ENCODE measurements around the gene AP3D1. TPM values are rescaled to one million over a fixed set of nuclear protein-coding genes. Genes with fewer than 3 reads are reported as not detected.
A peak's percentile ranks its signal among the peaks of the same experiment; 100 is the strongest.

Gene AP3D1
- total and polyA plus RNA-seq, 9 of the 15 experiments (the other 6 are each of a cell fraction or from before 2014, with no cell fraction given): 1.2 to 86.1 (median 35.9) TPM

DNA sequence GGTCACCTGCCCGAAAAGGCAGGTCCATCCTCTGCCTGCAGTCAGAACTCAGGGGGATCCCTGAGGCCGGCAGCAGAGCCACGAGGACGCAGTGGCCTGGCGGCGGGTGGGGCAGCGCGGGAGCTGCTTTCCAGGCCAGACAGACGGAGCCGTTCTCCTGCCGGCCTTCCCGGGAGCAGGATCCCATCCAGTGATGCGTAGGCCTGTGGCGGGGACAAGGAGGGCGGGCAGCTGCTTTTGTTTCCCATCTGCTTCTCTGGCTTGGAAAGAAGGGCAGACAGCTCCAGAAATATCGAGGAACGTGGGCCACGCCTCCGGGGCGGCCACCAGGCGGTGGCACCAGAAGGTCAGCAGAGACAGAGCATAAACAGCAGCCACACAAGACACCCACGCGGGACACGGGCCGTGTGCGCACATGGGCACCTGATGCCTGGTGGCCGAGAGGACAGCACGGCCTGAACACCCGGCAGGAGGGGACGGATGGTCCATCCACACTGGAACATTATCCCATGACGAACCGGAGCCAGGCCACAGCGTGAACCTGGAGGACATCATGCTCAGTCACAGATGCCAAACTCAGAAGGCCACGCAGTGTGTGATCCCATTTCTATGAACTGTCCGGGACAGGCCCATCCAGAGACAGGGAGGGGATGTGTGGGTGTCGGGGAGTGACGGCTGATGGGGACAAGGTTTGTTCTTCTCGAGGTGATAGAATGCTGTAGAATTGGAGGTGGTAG, 86.4 kb downstream of the AP3D1 start:
- 87% methylated on average over 27 of the region's 38 CpGs for WGBS (ENCODE audit: insufficient coverage, low coverage, missing lambda C conversion rate)
- in situ Hi-C loops (cut with MboI): loop anchor here (5.0 kb wide), 1 partner anchor 43 kb away; no protein-coding TSS in a partner anchor
- no peaks in the 10 kb centered on the region for H3K27me3 ChIP-seq (ENCODE audit: control insufficient read depth in 2 of 2, insufficient read depth in 2 of 2, low read length in 2 of 2)
- no peaks in the 10 kb centered on the region for H3K9me1 ChIP-seq (ENCODE audit: control insufficient read depth, insufficient read depth, low read length)
- H3K4me1 ChIP-seq (replicated peaks in 1 of 2; ENCODE audit: control insufficient read depth in 2 of 2, insufficient read depth in 2 of 2, low read length in 2 of 2): peaks cover 15 to 54% of the 10 kb centered on the region in 2 experiments
- ATAC-seq: no peak
- H3K79me2 ChIP-seq (ENCODE audit: control insufficient read depth, insufficient read depth, low read length): peaks cover 9% of the 10 kb centered on the region; the same call in 2 of the 3 replicates
- BruUV-seq (replicated peaks): no TSS peak
- no peaks in the 10 kb centered on the region for H4K20me1 ChIP-seq (replicated peaks; ENCODE audit: control insufficient read depth, insufficient read depth, low read length)
- H2AFZ ChIP-seq (ENCODE audit: low read depth, low read length): peak overlapping the region; percentile 41; the same call in 1 of the 2 replicates
- CTCF ChIA-PET (ENCODE audit: low intra/inter-chr PET ratio): no interaction called here
- H3K27ac ChIP-seq (ENCODE audit: extremely low read depth, low read depth, low read length): no peak overlapping the region
- intact Hi-C loops (cut with micrococcal nuclease): loop anchor here (5.0 kb wide), 1 partner anchor 138 kb away; no protein-coding TSS in a partner anchor
- H3K4me2 ChIP-seq (ENCODE audit: insufficient read depth, low read length): no peak overlapping the region
- H3K4me3 ChIP-seq: no peak overlapping the region
- no peak for FAIRE-seq
- no peaks in the 10 kb centered on the region for H3K9me3 ChIP-seq (replicated peaks; ENCODE audit: control insufficient read depth, insufficient read depth, low read depth, low read length)
- peak overlapping the region in 1 of 2 experiments; percentile 81; a peak in 2 of 4 replicates for H3K9ac ChIP-seq (ENCODE audit: insufficient read depth in 1 of 2, low read depth in 2 of 2, low read length in 2 of 2)
- no peak for DNase-seq (ENCODE audit: extremely low read depth in 1 of 4, low spot score in 3 of 4)
- POLR2A ChIA-PET: no interaction called here
- no peaks in the 10 kb centered on the region for H3K36me3 ChIP-seq (ENCODE audit: control insufficient read depth, insufficient read depth, low read length)
- no peak for TF ChIP-seq FOXP4 (CRISPR knock-in tag; IDR thresholded peaks at IDR 0.05; ENCODE audit: borderline replicate concordance)
- no peak for TF ChIP-seq DMBX1 (CRISPR knock-in tag; IDR thresholded peaks at IDR 0.05; ENCODE audit: borderline replicate concordance)
- no peak for TF ChIP-seq ZNF717 (CRISPR knock-in tag; IDR thresholded peaks at IDR 0.05)
- TF ChIP-seq, protein P1, sequence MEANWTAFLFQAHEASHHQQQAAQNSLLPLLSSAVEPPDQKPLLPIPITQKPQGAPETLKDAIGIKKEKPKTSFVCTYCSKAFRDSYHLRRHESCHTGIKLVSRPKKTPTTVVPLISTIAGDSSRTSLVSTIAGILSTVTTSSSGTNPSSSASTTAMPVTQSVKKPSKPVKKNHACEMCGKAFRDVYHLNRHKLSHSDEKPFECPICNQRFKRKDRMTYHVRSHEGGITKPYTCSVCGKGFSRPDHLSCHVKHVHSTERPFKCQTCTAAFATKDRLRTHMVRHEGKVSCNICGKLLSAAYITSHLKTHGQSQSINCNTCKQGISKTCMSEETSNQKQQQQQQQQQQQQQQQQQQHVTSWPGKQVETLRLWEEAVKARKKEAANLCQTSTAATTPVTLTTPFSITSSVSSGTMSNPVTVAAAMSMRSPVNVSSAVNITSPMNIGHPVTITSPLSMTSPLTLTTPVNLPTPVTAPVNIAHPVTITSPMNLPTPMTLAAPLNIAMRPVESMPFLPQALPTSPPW (CRISPR knock-in tag; IDR thresholded peaks at IDR 0.05): no peak
- no peak for TF ChIP-seq NR3C1 (CRISPR knock-in tag; IDR thresholded peaks at IDR 0.05)
- TF ChIP-seq ZNF133 (CRISPR knock-in tag; IDR thresholded peaks at IDR 0.05): no peak
- TF ChIP-seq FOS (IDR thresholded peaks at IDR 0.05; ENCODE audit: extremely low read depth, insufficient read length): no peak
- TF ChIP-seq, protein P2, sequence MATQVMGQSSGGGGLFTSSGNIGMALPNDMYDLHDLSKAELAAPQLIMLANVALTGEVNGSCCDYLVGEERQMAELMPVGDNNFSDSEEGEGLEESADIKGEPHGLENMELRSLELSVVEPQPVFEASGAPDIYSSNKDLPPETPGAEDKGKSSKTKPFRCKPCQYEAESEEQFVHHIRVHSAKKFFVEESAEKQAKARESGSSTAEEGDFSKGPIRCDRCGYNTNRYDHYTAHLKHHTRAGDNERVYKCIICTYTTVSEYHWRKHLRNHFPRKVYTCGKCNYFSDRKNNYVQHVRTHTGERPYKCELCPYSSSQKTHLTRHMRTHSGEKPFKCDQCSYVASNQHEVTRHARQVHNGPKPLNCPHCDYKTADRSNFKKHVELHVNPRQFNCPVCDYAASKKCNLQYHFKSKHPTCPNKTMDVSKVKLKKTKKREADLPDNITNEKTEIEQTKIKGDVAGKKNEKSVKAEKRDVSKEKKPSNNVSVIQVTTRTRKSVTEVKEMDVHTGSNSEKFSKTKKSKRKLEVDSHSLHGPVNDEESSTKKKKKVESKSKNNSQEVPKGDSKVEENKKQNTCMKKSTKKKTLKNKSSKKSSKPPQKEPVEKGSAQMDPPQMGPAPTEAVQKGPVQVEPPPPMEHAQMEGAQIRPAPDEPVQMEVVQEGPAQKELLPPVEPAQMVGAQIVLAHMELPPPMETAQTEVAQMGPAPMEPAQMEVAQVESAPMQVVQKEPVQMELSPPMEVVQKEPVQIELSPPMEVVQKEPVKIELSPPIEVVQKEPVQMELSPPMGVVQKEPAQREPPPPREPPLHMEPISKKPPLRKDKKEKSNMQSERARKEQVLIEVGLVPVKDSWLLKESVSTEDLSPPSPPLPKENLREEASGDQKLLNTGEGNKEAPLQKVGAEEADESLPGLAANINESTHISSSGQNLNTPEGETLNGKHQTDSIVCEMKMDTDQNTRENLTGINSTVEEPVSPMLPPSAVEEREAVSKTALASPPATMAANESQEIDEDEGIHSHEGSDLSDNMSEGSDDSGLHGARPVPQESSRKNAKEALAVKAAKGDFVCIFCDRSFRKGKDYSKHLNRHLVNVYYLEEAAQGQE (IDR thresholded peaks at IDR 0.05; ENCODE audit: borderline replicate concordance): no peak
- TF ChIP-seq, protein P2 (CRISPR knock-in tag; IDR thresholded peaks at IDR 0.05; ENCODE audit: low read depth): no peak
- TF ChIP-seq ESRRA (IDR thresholded peaks at IDR 0.05; ENCODE audit: borderline replicate concordance, low read depth): no peak
